GM12874 (cell line): ENCODE data around the gene ITPK1.

ENCODE experiments used
- CTCF ChIP-seq: IDR thresholded peaks from 2 replicates; pipeline ENCODE4 v1.5.1; 2011; ENCODE audit warnings: low read depth, mild to moderate bottlenecking, control low read depth, low read length, moderate library complexity; ENCODE audit not compliant: insufficient read depth

Gene ITPK1

GRCh38 chr14:93002851-93003298 is 112.8 kb downstream of the ITPK1 start:
- TF ChIP-seq CTCF, result no peak

GRCh38 chr14:93002049-93002448 is 113.7 kb downstream of the ITPK1 start:
- TF ChIP-seq CTCF, result no peak

- no peak for TF ChIP-seq CTCF
Measured at GRCh38 chr14:92998946-92999345, 116.8 kb downstream of the ITPK1 start.

- no peak for TF ChIP-seq CTCF
Measured at GRCh38 chr14:92997343-92998061, 118.2 kb downstream of the ITPK1 start.

- TF ChIP-seq CTCF, result no peak
Measured at GRCh38 chr14:92995620-92996019, 120.1 kb downstream of the ITPK1 start.

GRCh38 chr14:92994942-92995341 is 120.8 kb downstream of the ITPK1 start:
- no peak for TF ChIP-seq CTCF

- no peak for TF ChIP-seq CTCF
Measured at GRCh38 chr14:92994131-92994676, 121.5 kb downstream of the ITPK1 start.
